HG03064 (cell line): ENCODE measurements around the gene ETV6.

Experiments used
- ATAC-seq: cut with Tn5 transposase; IDR thresholded peaks from one replicate; pipeline ENCODE4 v1.9.1; 2021; ENCODE audit warnings: low read depth; ENCODE audit not compliant: unreplicated experiment

ETV6 gene

DNA sequence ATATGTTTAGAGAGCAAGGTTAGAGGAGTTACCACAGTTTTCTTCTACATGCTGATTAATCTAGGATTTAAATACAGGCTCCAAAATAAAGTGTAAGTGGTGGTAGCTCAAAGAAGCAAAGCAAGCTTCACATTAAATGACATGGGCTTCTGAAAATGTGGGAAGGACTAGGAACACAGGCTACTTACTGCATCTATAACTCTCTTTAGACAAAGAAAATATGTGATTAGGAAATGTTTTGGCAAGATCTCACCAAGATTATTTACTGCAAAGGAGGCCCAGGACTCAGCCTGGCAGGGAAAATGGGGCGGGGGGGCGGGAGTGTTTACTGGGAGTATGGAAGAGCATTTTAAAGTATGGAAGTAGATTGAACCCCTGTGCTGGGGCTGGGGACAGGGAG, 39.4 kb downstream of the ETV6 start:
- ATAC-seq: no peak

DNA sequence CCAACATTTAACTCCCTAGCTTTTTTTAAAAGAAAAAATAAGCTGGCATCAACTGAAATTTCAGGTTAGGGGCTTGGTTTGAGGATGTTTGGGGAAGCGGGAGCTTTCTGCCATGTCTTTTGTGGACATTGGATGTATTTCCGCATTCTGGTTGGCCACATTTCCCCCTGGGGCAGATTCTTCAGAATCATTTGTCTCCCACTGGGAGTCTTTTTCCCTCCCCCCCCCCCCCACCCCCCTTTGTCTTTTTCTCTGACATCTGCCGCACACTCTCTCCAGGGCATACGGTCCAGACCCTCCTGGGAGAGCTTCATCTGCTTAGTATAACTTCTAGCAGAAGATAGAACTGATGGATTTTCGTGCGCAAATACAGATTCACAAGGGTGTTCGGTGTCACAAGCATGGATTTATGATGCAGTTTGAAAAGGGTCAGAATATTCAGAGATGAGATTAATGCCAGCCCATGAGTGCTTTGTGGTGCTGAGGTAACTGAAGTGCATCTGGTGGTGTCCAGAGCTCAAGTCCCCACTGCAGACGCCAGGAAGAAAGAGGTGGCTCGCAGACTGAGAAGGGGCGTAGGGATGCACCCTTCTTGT, 40.2 kb downstream of the ETV6 start:
- no peak for ATAC-seq

DNA sequence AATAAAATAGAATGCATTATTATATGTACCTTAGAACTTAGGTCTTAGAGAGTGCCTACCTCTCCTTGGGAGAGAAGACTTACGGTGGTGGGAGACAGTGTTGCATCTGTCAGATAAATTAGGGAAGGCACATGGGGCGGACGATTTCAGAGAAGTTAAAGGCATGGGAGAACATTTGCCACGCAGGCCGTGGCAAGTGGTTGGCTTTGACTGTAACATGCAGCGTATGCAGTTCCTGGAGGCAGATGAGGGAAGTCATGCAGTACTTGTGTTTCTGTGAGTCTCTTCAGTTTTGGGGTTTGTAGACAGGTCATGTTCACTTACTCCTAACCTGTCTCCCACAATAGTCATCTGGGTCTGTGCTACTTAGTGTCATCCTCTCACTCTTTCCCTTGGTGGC, 43.6 kb downstream of the ETV6 start:
- ATAC-seq: no peak

DNA sequence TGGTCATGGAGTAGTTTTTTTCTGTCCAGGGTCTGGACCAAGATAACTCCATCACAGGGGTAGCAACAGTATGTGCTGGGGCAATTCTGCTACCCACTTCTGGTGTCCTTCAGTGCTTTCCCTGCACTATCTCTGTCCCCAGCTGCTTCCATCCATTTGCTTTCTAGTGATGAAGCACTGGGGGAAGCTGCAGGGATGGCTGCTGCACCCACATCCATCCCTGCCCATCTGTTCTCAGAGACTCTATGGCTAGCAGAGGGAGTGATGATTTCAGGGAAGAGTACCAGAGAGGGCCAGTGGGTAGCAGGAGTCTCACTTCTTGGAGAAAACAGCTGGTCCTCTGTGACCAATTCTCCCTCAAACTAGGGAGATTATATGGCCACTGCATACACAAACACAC, 44.1 kb downstream of the ETV6 start:
- no peak for ATAC-seq

DNA sequence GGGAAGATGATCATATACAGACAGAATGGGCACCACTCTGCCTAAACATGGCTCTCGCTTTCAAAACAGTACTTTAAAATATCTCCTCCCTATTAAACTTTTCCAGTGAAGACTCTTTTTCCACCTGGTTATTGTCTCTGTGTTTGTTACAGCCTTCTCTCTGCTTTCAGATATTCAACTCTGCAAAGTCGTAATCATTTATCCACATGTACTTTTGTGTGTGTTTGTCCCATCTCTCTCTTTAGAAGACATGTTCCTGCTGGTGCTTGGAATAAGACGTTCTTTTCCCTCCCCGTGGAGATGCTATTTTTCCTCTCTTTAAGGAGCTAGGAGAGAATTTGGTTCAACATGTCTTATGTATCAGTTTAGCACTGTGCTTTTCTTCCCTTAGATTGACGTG, 45.1 kb downstream of the ETV6 start:
- no peak for ATAC-seq

DNA sequence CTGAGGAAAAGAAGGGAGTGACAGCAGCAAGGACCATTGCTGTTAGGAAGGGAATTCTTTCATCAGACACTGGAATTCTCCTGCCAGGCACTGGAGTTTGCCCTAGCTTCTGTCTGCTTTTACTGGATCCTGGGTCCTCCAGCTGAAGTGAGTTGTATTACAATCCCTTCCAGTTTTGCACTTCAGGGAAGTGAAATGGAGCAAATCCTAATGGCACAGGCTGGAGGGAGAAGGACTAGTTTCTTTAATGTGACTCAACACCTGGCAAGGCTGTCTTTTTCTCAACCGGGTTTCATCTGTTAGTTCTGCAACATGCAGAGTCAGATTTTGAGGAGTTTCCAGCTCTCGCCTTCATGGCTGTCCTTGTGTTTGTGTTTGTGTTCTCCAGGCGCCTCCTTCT, 45.8 kb downstream of the ETV6 start:
- ATAC-seq: no peak

DNA sequence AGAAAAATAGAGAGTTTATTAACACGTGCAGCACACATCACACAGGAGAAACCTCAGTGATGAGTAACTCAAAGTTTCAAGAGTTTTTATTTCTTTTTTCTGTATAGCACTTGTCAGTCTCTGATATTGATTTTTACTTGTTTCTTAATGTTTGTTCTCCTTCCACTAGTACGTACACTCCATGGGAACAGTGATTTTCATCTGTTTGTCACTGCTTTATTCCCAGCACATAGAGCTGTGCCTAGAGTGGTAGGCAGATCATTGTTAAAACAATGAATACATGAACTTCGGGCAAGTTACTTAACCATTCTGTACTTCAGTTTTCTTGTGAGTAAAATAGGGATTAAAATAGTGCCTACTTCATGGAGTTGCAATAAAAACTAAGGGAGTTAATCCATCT, 46.6 kb downstream of the ETV6 start:
- no peak for ATAC-seq

DNA sequence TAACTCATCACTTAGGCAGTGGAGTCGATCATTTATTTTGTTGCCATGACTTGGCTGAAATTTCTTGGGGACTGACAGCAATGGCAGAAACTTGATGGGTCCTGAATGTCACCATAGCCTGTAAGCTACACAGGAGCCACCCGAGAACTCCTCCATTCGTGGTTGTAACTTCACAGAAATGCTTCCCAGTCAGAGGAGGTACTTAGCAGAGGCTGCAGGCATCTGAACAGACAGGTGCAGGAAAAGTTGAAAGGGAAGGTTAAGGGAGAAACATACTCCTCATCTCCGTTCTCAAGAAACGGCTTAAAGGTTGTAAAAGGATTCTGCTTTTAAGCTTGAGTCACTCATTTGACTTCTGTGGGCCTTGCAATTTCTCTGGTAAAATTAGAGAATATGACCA, 47.7 kb downstream of the ETV6 start:
- no peak for ATAC-seq

DNA sequence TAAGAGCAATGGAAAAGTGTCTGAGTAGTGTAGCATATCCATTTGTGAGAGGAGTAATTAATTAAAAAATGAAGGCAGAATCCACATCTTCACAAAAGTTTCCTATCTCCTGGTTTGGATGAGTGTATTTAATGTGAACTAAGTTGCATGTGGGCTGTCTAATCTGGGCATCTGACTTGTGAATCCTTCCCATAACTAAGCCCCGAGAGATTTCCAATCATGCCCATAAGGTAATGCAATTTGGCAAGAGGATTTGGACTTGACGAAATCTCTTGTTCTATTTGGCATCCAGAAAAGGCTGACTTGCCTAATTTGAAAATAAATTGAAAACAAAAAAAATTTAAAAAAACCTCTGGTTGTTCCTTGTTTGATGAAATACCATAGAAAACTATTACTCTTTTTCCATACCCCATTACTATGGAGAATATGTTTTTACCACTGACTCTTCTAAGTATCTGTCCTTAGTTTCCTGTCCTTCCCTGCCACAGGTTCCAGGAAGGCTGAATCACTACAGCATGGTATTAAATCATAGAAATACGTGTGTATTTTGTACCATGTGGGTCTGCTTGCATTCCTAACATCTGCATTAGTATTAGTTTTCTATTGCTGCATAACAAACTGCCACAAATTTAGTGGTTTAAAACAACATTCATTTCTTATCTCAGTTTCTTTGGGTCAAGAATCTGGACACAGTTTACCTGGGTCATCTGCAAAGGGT, 48.4 kb downstream of the ETV6 start:
- ATAC-seq: no peak

DNA sequence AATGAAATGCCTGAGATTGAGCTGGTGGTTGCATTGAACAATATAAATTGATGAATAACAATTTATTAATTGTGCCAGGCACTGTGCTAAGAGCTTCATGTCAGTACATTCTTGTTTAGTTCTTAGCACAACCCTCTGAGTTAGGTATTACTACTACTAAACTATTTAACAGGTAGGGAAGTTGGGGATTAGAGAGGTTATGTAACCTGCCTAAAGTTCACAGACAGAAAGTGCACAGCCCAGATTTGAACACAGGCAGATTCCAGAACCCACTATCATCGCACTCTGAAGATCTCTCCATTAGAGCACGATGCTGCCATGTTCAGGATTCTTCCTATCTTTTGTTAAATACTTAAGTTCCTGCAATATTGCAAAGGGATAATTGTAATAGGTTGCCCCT, 49.3 kb downstream of the ETV6 start:
- ATAC-seq: no peak

DNA sequence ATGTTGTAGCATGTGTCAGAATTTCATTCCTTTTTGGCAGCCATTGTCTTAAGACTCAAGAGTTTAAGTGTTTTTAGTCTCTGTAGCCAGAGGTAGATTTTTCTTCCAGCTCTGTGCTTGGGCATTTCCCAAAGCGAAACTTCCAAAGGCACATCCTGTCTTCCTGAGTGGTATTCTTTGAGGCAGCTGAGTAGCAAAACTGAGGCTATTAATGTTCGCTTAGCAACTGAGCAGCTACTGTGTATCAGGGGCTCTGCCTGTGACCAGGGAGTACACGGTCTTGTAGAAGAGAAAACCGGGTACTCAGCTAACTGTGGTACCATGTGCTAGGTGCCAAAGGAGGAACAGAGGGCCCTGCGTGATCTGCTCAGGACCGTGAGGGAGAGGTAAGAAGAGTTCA, 52.0 kb downstream of the ETV6 start:
- no peak for ATAC-seq

DNA sequence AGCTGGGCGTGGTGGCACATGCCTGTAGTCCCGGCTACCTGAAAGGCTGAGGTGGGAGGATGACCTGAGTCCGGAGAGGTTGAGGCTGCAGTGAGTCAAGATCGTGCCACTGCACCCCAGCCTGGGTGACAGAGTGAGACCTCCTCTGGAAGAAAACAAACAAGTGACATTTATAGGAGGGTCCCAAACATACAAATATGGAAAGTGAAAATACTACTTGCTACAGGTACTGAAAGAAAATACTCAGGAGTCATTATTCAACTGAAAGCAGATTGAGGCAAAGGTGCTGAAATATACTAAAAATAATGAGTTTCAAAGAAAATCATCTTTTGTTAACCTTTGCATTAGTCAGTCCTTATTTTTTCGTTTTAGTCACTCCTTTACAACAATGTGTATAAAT, 53.5 kb downstream of the ETV6 start:
- no peak for ATAC-seq

DNA sequence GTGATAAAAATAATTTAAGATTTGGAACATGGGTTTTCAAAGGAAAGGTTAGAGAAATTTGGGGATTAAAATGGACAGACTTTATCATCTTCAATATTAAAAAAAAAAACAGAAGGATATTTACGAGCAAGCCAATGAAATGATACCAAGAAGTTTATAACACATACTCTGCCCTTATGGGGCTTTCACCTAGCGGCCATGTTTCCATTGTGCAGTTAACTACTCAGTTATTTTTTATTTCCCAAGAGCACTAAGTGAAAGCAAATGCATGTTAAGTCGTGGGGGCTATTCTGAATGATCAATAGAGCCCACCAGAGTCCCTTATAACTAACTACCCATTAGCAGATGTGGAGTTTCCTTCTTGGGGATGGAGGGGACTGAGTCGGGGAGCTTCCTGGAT, 53.9 kb downstream of the ETV6 start:
- no peak for ATAC-seq

DNA sequence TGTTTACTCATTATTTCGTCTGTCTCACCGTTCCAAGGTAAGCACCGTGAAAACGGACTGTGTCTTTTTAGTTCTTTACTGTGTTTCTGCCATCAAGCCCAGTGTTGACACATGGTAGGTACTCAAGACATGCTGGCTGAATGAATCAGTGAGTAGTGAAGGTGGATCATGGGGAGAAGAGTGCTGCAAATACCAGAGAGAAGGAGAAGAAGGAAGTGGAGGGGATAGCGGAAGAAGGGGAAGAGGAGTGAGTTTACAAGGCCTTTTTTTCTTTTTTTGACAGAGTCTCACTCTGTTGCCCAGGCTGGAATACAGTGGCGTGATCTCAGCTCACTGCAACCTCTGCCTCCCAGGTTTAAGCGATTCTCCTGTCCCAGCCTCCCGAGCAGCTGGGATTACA, 54.6 kb downstream of the ETV6 start:
- ATAC-seq: no peak

DNA sequence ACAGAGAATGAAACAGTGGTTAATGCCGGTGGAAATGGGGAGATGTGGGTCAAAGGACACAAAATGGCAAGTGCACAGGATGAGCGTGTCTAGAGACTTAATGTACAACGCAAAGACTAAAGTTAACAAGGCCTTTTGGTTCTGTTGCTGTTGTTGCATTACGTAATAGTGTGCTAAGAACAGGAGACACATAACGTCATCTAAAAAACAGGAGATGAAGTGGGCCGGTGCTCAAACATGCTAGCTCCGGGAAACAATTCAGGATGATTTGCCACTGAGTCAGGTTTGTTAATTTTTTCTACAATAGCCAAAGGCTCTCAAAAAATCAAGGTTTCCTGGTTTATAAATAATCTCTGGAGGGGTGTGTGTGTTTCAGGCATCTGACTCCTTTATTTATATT, 55.5 kb downstream of the ETV6 start:
- no peak for ATAC-seq

DNA sequence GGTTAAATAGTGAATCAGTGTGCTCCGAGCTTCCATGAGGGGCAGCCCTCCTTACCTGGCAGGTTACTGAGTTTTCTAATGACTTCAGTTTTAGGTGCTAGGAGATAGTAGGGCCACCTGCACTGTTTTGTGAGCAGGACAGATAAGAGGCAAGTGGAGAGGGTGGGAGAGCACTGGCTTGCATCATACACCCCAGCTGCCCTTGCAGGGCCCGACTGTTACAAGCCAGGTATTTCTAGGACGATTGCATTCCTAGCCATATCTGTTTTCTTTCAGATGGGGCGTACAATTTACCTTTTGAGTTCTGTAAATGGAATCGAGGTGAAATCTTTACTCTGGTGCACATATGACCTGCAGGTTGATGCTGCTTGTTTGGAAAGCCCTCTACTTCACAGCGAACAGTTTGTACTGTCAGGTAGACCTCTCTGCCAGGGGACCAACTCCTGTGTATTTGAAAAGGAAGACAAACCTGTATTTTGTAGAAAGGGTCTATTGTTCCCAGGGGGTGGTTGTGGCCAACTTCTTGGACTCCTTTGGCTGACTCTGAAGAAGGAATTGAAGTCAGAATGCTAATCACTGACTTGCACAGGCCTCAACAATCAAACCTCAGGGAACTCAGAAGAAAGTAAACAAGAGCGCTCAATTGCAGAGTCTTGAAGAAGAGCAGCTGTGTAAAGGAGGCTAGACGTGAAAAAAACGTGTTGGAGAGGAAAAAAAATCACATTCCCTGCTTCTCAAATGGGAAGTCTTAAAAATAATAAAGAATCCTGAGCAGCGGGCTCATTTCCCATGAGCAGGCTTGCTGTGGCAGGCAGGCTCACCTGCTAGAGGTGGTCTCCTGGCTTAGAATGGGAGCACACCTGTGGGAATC, 57.3 kb downstream of the ETV6 start:
- no peak for ATAC-seq

DNA sequence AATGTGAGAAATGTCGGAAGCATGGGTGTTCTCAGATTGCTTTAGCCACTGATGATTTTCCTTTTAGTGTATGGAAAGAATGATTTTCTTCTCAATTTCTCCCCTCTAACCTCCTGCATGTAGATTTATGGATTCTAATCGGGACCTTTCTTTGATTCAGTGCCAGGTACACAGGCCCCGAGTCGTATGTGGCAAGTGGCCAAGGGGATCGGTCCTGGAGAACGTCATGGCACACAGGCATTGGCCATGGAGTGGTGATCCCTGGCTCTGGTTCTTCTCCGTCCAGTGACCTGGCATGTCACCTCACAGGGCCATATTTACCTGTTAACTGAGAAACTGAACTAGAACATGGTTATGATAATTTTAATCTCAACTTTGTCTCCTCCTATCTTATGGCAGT, 58.1 kb downstream of the ETV6 start:
- ATAC-seq: no peak

DNA sequence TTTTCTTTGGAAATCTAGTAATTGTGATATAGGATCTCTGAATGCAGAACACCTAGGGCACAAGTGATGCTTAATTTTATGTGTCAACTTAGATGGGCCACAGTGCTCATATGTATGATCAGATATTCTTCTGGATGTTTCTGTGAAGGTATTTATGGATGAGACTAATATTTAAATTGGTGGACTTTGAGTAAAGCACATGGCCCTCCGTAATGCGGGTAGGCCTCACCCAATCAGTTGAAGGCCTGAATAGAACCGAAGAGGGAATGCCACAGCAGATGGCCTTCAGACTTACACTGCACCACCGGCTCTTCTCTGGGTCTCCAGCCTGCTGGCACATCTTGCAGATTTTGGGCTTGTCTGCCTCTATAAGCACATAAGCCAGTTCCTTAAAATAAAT, 60.0 kb downstream of the ETV6 start:
- ATAC-seq: no peak

DNA sequence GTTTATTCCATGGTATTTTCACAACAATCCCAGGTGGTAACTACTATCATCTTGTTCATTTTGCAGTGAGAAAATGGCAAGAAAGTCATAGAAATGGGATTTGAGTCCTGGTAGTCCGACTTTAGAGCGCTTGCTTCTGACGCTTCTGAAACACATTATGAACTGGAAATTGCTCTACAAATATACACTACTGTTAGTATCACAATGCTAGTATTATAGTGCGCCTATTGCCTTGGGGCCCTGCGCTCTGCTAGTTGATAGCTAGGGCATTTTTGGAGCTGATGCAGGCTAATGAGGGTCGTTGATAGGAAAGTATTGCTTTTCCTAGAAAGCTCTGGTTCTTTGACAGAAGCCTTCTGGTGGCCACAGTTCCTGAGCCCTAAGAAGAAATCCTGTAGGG, 61.0 kb downstream of the ETV6 start:
- ATAC-seq: no peak

DNA sequence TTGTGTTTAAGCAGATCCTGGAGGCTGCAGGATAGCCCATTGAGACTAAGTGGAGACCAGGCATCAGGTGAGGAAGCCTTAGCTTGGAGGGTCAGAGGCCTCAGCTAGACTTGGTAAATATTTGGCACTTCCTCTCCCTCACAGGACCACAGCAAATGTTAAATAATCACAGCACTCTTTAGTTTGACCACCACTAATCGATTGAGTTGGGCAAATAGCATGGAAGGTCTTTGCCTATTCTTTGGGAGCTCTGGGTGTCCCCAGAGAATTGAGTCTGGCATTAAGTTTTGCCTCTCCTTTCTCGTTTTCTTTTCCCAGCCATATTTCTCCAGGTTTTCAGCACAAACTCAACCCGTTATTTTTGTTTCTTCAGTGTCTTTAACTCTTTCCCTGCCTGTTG, 61.4 kb downstream of the ETV6 start:
- ATAC-seq: no peak

DNA sequence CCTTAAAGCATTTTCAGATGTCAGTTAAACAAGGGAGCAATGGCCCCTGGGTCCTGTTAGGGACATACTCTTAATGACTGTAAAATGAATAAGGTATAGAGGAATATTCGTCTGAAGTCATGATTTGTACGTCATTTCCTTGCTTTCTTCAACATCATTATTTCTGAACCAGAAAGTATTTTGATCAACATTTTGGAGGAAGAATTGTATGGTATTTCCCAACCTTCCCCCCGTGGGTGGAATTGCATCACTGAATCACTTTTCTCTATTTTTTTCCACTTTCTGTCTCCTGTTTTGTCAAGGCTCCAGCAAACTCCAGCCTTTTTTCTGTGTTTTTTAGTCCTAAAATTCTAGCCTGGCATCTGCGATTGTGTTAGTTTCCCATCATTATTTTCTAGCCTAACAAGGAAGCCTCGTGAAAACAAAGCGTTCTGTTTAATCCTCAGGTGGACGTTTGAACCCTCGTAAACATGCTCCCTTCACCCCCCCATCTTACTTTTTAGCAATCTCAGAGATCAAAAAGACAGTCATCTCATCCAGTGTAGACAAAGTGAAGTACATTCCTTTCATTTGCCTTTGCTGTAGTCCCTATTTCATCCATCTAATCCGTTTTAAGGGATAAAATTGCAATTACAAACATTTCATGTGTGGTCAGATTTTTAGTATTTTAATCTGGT, 62.3 kb downstream of the ETV6 start:
- no peak for ATAC-seq
